Small intestine (tissue), 7 donors: Measurements from ENCODE around the gene C14orf180. TPM values are rescaled to one million over a fixed set of nuclear protein-coding genes. Genes with fewer than 3 reads are reported as not detected.
"Not testable (repeated sequence)": the region's sequence is repeated elsewhere in the genome, so short reads cannot be mapped to it uniquely, and the experiment has no call there.

Experiments used
- DNase-seq, 2 donors: peaks; one replicate each; pipeline versions ENCODE4 v3.0.0 to v3.0.0-alpha.2; 2013
- FAIRE-seq: peaks from 2 replicates; lab custom pipeline; 2012; peaks lifted over from hg19 to GRCh38; lab: Jason Lieb, UNC
- H3K27ac ChIP-seq, 3 donors: one replicate each; pipeline ENCODE4 v1.5.1; 2013; ENCODE audit warnings: low read length in 2 of 3, mild to moderate bottlenecking in 2 of 3, control low read depth in 1 of 3, inconsistent platforms in 1 of 3, low read depth in 1 of 3, moderate library complexity in 1 of 3
- H3K27me3 ChIP-seq, 3 donors: one replicate each; pipeline ENCODE4 v1.6.1; 2013; ENCODE audit warnings: low read length in 3 of 3, inconsistent platforms in 1 of 3; ENCODE audit not compliant: control insufficient read depth in 3 of 3, insufficient read depth in 3 of 3
- H3K36me3 ChIP-seq, 3 donors: one replicate each; pipeline ENCODE4 v1.6.1; 2013; ENCODE audit warnings: low read length in 3 of 3, inconsistent platforms in 1 of 3, low read depth in 1 of 3, mild to moderate bottlenecking in 1 of 3, moderate library complexity in 1 of 3; ENCODE audit not compliant: control insufficient read depth in 3 of 3, insufficient read depth in 2 of 3
- H3K4me1 ChIP-seq, 3 donors: one replicate each; pipeline ENCODE4 v1.6.1; 2013; ENCODE audit warnings: low read length in 2 of 3, inconsistent platforms in 1 of 3, low read depth in 1 of 3, mild to moderate bottlenecking in 1 of 3, moderate library complexity in 1 of 3; ENCODE audit not compliant: control insufficient read depth in 3 of 3, insufficient read depth in 2 of 3
- H3K4me3 ChIP-seq, 3 donors: one replicate each; pipeline ENCODE4 v1.5.1; 2013; ENCODE audit warnings: low read length in 3 of 3, control low read depth in 1 of 3, inconsistent platforms in 1 of 3, low read depth in 1 of 3, mild to moderate bottlenecking in 1 of 3, moderate library complexity in 1 of 3
- H3K9me3 ChIP-seq, 2 donors: one replicate each; pipeline ENCODE4 v1.6.1; 2013; ENCODE audit warnings: low read depth in 1 of 2, low read length in 1 of 2; ENCODE audit not compliant: control insufficient read depth in 2 of 2, insufficient read depth in 1 of 2
- WGBS, 3 donors: extraction: QIAGEN DNeasy Blood & Tissue Kit; methylation state at CpG; one replicate each; pipeline ENCODE4 v1.1.7; 2013; 5-methylcytosine and 5-hydroxymethylcytosine counted together
- polyA plus RNA-seq, 4 donors: library from polyadenylated mRNA; stranded (reverse) in 3 of 4; unstranded in 1 of 4; fragments of 200-250 nt in 3 of 4; fragments of 120-200 nt in 1 of 4; gene quantifications; one replicate each; pipeline versions ENCODE4 v1.2.1 to v1.2.3, GENCODE V29; 2013
- donor health status: healthy with polysubstance abuse.
- donor health status: control.
- donor health status: control.
- donor health status: Bipolar disorder and iron deficiency.
- donor health status: healthy.

The C14orf180 gene
- polyA plus RNA-seq, 4 donors, result 0.04 to 2.3 TPM; not detected in 2

GRCh38 chr14:104634886-104635570 lies 55.5 kb downstream of the C14orf180 start:
- no peak overlapping the region for H3K4me3 ChIP-seq
- WGBS, 3 donors, result 64 to 79% (median 77%) methylated on average over 21 to 26 of the region's 26 CpGs
- no peak for DNase-seq
- peaks cover 4 to 11% (median 4%) of the 10 kb centered on the region in 3 donors for H3K27me3 ChIP-seq
- no peaks in the 10 kb centered on the region for H3K9me3 ChIP-seq
- peaks cover 0 to under 1% (median 0%) of the 10 kb centered on the region in 3 donors for H3K4me1 ChIP-seq
- no peak for FAIRE-seq
- no peaks in the 10 kb centered on the region for H3K36me3 ChIP-seq
- no peak overlapping the region for H3K27ac ChIP-seq

DNA sequence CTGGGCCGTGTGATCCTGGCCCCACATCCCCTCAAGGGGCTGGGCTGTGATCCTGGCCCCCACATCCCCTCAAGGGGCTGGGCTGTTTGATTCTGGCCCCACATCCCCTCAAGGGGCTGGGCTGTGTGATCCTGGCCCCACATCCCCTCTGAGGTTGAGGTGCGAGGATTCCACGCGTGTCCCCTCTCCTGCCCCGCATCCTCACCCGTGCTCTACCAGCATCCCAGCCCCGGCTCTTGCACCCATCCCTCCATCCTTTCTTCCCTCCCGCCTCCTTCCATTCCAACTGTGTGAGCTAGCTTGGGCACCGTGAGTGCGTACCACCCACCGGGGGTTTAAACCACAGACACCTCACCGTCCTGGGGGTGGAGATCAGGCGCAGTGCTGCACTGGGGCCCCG lies 56.2 kb downstream of the C14orf180 start:
- WGBS, 3 donors, result 82 to 84% (median 84%) methylated on average over 12 to 14 of the region's 14 CpGs
- Histone ChIP-seq H3K4me3 (no peak overlapping the region), H3K27me3 (peaks cover 4 to 11% (median 4%) of the 10 kb centered on the region in 3 donors), H3K36me3 (no peaks in the 10 kb centered on the region), H3K27ac (no peak overlapping the region), H3K4me1 (peaks cover 0 to 3% (median 0%) of the 10 kb centered on the region in 3 donors), H3K9me3 (no peaks in the 10 kb centered on the region)
- DNase-seq (no peak), FAIRE-seq (no peak)

- FAIRE-seq, result no peak
Measured at GRCh38 chr14:104636131-104636530, 56.6 kb downstream of the C14orf180 start.

DNA sequence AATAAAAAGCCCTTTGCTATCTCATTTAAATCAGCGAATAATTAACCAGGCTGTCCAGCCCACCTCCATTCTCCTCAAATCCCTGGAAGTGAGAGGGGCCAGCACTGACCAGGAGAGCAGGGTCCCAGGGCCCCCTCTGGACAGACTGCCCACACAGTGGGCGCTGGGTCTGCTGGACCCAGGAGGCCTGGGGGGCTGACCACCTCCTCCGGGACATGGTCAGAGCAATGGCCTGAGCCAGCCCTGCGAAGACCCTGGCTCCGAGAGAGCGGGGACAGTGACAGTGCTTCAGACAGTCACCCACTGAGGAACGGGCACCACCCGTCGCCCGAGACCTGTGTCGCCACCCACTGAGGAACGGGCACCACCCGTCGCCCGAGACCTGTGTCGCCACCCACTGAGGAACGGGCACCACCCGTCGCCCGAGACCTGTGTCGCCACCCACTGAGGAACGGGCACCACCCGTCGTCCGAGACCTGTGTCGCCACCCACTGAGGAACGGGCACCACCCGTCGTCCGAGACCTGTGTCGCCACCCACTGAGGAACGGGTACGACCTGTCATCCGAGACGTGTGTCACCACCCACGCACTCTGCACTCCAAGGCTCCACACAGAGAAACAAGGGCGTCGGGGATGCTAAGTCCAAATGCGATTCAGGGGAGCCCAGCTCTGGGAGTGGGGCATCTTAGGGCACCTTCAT lies 57.4 kb downstream of the C14orf180 start:
- H3K9me3 ChIP-seq, H3K4me1 ChIP-seq, DNase-seq, H3K36me3 ChIP-seq, H3K4me3 ChIP-seq, H3K27ac ChIP-seq, FAIRE-seq: not testable (repeated sequence)
- 78 to 90% (median 79%) methylated on average over 29 to 39 of the region's 39 CpGs for WGBS, 3 donors
- peaks cover 4 to 11% (median 4%) of the 10 kb centered on the region in 3 donors for H3K27me3 ChIP-seq

More at GRCh38 chr14:104636131-104636530, 56.6 kb downstream of the C14orf180 start:
- Histone ChIP-seq H3K27me3 (peaks cover 4 to 11% (median 4%) of the 10 kb centered on the region in 3 donors), H3K36me3 (no peaks in the 10 kb centered on the region), H3K27ac (no peak overlapping the region), H3K4me1 (peaks cover 0 to 3% (median 0%) of the 10 kb centered on the region in 3 donors), H3K4me3 (no peak overlapping the region), H3K9me3 (no peaks in the 10 kb centered on the region)
- no peak for DNase-seq
- 73 to 88% (median 81%) methylated on average over 8 to 11 of the region's 11 CpGs for WGBS, 3 donors

DNA sequence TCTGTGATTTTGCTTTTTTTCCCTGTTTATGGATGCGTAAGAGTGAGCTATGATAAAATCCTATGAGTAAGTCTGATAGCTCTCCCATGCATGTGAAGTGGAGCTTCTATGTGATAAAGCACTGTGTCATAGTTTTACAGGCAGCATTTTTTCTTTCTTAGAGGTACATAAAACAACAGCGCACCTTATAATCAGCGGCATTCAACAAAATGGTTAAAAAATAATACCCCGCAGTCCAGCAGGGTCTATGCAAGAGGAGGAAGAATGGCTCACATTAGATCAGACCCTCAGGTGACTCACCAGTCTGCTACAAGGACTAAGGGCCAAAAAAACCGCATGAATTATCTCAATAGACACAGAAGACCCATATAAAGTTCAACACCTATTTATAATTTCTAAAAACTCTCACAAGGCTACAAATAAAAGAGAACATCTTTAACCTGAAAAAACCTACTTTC lies 58.0 kb downstream of the C14orf180 start:
- FAIRE-seq, result no peak

DNA sequence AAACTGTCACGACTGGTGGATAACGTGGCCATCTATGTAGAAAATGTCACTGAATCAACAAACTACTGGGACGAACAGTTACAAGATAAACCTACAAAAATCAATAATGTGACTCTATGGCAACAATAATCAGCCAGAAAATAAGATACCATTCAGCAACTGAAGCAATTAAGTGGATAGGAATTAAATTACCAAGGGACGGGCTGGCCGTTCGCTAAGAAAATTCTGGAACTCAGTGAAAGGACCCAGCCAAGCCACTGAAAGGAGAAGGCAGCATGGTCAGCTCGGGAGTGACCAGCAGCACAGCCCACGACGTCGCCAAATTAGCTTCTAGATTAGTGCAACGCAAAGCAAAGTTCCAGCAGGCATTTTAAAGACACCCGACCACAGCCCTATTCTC lies 58.6 kb downstream of the C14orf180 start:
- WGBS, 3 donors, result 5 to 37% (median 18%) methylated on average over 12 of the region's 12 CpGs
- H3K27ac ChIP-seq, result no peak overlapping the region
- H3K27me3 ChIP-seq, result peaks cover 4 to 8% (median 4%) of the 10 kb centered on the region in 3 donors
- no peak for FAIRE-seq
- no peak overlapping the region for H3K4me3 ChIP-seq
- no peak for DNase-seq
- no peaks in the 10 kb centered on the region for H3K36me3 ChIP-seq
- no peaks in the 10 kb centered on the region for H3K9me3 ChIP-seq
- peaks cover 0 to 3% (median 0%) of the 10 kb centered on the region in 3 donors for H3K4me1 ChIP-seq

More for the DNA sequence above, 58.0 kb downstream of the C14orf180 start:
- H3K9me3 ChIP-seq, result no peaks in the 10 kb centered on the region
- no peak for DNase-seq
- peaks cover 0 to 3% (median 0%) of the 10 kb centered on the region in 3 donors for H3K4me1 ChIP-seq
- H3K36me3 ChIP-seq, result no peaks in the 10 kb centered on the region
- peaks cover 4 to 11% (median 4%) of the 10 kb centered on the region in 3 donors for H3K27me3 ChIP-seq
- H3K27ac ChIP-seq, result no peak overlapping the region
- 41 to 75% (median 50%) methylated on average over 5 of the region's 5 CpGs for WGBS, 3 donors
- H3K4me3 ChIP-seq, result no peak overlapping the region

DNA sequence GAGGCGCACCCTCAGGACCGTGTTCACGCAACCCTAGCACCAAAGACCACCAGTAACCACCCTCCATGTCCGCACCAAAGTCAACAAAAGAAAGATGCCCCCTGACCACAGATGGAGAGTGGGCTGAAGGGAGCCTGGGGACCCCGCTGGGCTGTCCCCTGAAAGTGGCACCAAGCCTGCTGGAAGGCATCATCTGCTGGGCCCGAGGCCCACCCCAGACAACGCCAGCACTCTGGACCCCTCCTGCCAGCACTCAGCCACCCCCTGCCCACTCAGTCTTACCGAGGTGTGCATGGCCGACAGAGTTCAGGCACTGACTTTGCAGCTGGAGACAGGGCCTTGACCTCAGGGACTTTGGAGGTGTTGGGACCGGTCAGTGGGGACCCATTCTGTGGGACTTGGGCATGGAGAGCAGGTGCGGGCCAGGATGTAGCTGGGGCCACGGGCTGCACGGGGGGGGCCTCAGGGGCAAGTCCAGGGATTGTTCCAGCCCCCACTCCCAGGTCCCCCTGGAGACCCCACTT lies 59.4 kb downstream of the C14orf180 start:
- 57 to 79% (median 62%) methylated on average over 12 to 13 of the region's 13 CpGs for WGBS, 3 donors
- Histone ChIP-seq H3K4me1 (peaks cover 0 to 3% (median 0%) of the 10 kb centered on the region in 3 donors), H3K27ac (no peak overlapping the region), H3K36me3 (no peaks in the 10 kb centered on the region), H3K4me3 (no peak overlapping the region), H3K9me3 (no peaks in the 10 kb centered on the region), H3K27me3 (peaks cover 4 to 8% (median 4%) of the 10 kb centered on the region in 3 donors)
- no peak for DNase-seq
- FAIRE-seq, result no peak

GRCh38 chr14:104639471-104639870 lies 59.9 kb downstream of the C14orf180 start:
- Histone ChIP-seq H3K27ac (no peak overlapping the region), H3K36me3 (no peaks in the 10 kb centered on the region), H3K9me3 (no peaks in the 10 kb centered on the region), H3K27me3 (peaks cover 4 to 10% (median 4%) of the 10 kb centered on the region in 3 donors), H3K4me3 (no peak overlapping the region), H3K4me1 (peaks cover 0 to 3% (median 0%) of the 10 kb centered on the region in 3 donors)
- WGBS, 3 donors, result 33 to 47% (median 37%) methylated on average over 5 of the region's 5 CpGs
- no peak for FAIRE-seq
- DNase-seq, result no peak
